ENCODE measurements around the gene SLC25A52.

Gene SLC25A52

GRCh38 chr18:31710826-31711225, 49.9 kb downstream of the SLC25A52 start:
- TF ChIP-seq CTCF (IDR thresholded peaks at IDR 0.05) (no peak), ZFX (IDR thresholded peaks at IDR 0.05; ENCODE audit: borderline replicate concordance) (no peak)
- no peak overlapping the region for H3K27ac ChIP-seq

Measured in 22Rv1 (cell line).